Endothelial cell of umbilical vein (primary cell): ENCODE results near the gene CLN6.

Experiments
- EZH2 ChIP-seq: IDR thresholded peaks from 2 replicates; pipeline ENCODE4 v1.6.1; 2012; ENCODE audit warnings: borderline replicate concordance, low read depth, mild to moderate bottlenecking, moderate library complexity, low read length, inconsistent platforms; ENCODE audit not compliant: severe bottlenecking
- POLR2A ChIP-seq: IDR thresholded peaks from 2 replicates; pipeline ENCODE4 v1.6.1; 2012; ENCODE audit warnings: low read depth, mild to moderate bottlenecking, control low read depth, low read length
- TF ChIP-seq, protein P1 (sequence below), 2 donors: IDR thresholded peaks; 1 replicate in 1 of 2; 2 replicates in 1 of 2; pipeline ENCODE4 v1.5.1; 2011; ENCODE audit warnings: low read length in 2 of 2, mild to moderate bottlenecking in 2 of 2, moderate library complexity in 2 of 2, control low read depth in 1 of 2, inconsistent platforms in 1 of 2, low read depth in 1 of 2; ENCODE audit not compliant: insufficient read depth in 1 of 2; ENCODE audit errors: extremely low read depth in 1 of 2

DNA sequence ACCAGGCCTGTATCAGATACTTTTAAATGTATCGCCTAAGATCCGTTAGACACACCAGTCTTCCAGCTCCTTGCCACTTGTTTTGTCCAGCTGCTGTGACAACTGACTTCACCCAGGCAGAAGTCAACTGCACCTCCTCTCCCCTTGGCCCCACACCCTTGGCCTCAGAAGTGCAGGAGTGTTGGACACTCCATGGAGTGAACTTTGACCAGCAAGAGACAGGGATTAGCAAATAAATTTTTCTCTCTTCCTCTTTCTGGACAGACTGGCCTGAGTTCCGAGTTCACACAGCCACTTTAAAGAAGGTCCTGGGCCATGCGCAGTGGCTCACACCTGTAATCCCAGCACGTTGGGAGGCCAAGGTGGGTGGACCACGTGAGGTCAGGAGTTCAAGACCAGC lies 2.9 kb upstream of the CLN6 start:
- TF ChIP-seq EZH2 (no peak), POLR2A (no peak)
- TF ChIP-seq, protein P1, sequence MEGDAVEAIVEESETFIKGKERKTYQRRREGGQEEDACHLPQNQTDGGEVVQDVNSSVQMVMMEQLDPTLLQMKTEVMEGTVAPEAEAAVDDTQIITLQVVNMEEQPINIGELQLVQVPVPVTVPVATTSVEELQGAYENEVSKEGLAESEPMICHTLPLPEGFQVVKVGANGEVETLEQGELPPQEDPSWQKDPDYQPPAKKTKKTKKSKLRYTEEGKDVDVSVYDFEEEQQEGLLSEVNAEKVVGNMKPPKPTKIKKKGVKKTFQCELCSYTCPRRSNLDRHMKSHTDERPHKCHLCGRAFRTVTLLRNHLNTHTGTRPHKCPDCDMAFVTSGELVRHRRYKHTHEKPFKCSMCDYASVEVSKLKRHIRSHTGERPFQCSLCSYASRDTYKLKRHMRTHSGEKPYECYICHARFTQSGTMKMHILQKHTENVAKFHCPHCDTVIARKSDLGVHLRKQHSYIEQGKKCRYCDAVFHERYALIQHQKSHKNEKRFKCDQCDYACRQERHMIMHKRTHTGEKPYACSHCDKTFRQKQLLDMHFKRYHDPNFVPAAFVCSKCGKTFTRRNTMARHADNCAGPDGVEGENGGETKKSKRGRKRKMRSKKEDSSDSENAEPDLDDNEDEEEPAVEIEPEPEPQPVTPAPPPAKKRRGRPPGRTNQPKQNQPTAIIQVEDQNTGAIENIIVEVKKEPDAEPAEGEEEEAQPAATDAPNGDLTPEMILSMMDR (IDR thresholded peaks at IDR 0.05; ENCODE audit: extremely low read depth in 1 of 2, insufficient read depth in 1 of 2, low read depth in 1 of 2, low read length in 2 of 2), result no peak
